Neutrophil (primary cell): ENCODE measurements around the gene SPTBN2.

Experiments
- H3K27ac ChIP-seq: fragments of 200-600 bp; sonication (generic); 2 replicates; pipeline ENCODE4 v1.5.1; 2016; ENCODE audit warnings: mild to moderate bottlenecking, moderate library complexity
- H3K27me3 ChIP-seq: fragments of 200-600 bp; sonication (generic); 2 replicates; pipeline ENCODE4 v1.6.0; 2016; ENCODE audit warnings: mild to moderate bottlenecking
- H3K36me3 ChIP-seq: fragments of 200-600 bp; sonication (generic); 2 replicates; pipeline ENCODE4 v1.5.1; 2017
- H3K4me1 ChIP-seq, 2 experiments: fragments of 200-600 bp in 1 of 2; sonication (generic) in 1 of 2; 1 replicate in 1 of 2; 2 replicates in 1 of 2; pipeline versions ENCODE4 v1.5.1 to v1.6.1; 2013 to 2016; ENCODE audit warnings: low read depth in 1 of 2, low read length in 1 of 2, mild to moderate bottlenecking in 1 of 2, moderate library complexity in 1 of 2; ENCODE audit not compliant: control insufficient read depth in 1 of 2, insufficient read depth in 1 of 2
- H3K4me3 ChIP-seq, 2 experiments: fragments of 200-600 bp in 1 of 2; sonication (generic) in 1 of 2; 1 replicate in 1 of 2; 2 replicates in 1 of 2; pipeline ENCODE4 v1.5.1; 2013 to 2016; ENCODE audit warnings: low read depth in 1 of 2, low read length in 1 of 2, mild to moderate bottlenecking in 1 of 2, moderate library complexity in 1 of 2
- H3K9me3 ChIP-seq: fragments of 200-600 bp; sonication (generic); 2 replicates; pipeline ENCODE4 v1.5.1; 2016
- TF ChIP-seq, protein P1 (sequence below): fragments of 200-600 bp; sonication (generic); IDR thresholded peaks from 2 replicates; pipeline ENCODE4 v1.5.1; 2016; ENCODE audit warnings: antibody characterized with exemption

The SPTBN2 gene

DNA sequence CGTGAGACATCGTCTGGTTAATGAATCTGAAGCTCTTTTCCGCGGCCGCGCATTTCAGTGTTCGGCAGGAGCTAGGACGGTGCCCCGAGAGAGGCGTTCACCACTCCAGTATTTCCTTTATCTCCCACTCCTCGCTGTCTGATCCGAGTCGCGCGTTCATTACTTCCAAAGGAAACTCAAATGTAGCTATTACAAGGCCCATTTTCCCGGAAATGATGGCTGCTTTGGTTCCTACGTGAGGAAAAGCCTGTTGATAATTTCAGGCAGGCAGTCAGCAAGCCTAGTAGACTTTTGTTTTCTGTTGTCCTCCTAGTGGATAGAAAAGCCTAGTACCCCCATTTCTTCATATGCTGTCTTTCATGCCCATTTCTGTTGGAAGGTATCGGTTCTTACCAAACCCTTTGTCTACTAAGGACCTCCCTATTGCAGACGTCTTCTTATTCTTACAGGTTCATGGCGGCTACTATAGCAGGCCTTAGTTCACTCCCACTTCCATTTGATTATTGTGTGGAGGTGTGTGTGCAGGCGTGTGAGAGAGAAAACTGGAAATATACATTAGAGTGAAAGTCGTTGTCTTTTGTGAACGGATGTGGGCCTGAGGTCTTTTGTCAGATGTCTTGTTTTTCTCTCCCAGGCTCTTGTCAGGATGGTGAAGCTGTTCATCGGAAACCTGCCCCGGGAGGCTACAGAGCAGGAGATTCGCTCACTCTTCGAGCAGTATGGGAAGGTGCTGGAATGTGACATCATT, 89.8 kb downstream of the SPTBN2 start:
- peak overlapping the region; percentile 91 for H3K27ac ChIP-seq
- peaks cover 34 to 40% of the 10 kb centered on the region in 2 experiments for H3K4me1 ChIP-seq
- peaks cover 41% of the 10 kb centered on the region for H3K36me3 ChIP-seq
- no peaks in the 10 kb centered on the region for H3K27me3 ChIP-seq
- no peaks in the 10 kb centered on the region for H3K9me3 ChIP-seq
- TF ChIP-seq, protein P1, sequence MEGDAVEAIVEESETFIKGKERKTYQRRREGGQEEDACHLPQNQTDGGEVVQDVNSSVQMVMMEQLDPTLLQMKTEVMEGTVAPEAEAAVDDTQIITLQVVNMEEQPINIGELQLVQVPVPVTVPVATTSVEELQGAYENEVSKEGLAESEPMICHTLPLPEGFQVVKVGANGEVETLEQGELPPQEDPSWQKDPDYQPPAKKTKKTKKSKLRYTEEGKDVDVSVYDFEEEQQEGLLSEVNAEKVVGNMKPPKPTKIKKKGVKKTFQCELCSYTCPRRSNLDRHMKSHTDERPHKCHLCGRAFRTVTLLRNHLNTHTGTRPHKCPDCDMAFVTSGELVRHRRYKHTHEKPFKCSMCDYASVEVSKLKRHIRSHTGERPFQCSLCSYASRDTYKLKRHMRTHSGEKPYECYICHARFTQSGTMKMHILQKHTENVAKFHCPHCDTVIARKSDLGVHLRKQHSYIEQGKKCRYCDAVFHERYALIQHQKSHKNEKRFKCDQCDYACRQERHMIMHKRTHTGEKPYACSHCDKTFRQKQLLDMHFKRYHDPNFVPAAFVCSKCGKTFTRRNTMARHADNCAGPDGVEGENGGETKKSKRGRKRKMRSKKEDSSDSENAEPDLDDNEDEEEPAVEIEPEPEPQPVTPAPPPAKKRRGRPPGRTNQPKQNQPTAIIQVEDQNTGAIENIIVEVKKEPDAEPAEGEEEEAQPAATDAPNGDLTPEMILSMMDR, result no peak
- peak overlapping the region; percentile 86 to 99 for H3K4me3 ChIP-seq

DNA sequence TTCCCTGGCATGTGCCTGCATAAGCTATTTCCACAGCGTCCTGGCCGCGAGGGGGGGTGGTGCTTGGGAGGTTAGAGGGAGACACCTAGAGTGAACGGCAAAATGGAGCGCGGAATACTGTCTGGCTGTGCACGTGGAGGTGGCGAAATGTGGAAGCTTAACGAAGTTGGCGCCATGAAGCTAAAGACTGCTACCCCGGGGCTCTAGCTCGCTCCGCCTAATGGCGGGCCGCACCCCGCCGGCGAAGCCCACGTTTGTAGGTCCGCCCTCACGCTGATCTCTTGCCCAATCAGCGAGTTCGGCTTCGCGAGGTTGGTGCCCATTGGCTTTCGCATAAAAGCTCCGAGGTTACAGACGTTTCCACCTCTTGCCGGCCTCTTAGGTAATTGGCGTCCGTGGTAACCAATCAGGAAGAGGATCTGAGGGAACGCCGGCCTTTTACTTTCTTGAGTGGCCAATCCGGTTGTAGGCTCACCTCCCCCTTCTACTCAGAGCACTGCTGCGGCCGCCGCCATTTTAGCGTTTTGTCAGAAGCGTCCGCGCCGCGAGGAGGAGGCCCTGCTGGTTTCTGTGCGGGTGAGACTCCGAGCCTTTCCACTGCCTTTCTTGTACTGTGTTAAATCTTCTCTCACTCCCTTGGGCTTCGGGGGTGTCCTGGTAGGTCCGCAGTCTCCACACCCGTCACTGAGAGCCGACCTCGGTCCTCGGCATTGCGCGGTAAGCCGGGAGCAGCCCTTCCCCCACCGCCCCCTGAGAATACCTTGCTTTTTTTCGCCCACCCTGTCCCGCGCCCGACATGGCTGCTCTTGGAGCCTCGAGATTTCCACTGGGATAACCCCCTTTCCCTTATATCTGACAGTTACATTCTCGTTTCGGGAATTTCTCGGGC, 90.6 kb downstream of the SPTBN2 start, which contains the start of gene RBM4:
Gene RBM4, plus strand, starts transcription at position 527 of the 889 bp plus-strand sequence. CDS start 1,009 bp downstream, outside the sequence.
- no peaks in the 10 kb centered on the region for H3K27me3 ChIP-seq
- no peaks in the 10 kb centered on the region for H3K9me3 ChIP-seq
- H3K36me3 ChIP-seq, result peaks cover 33% of the 10 kb centered on the region
- H3K4me1 ChIP-seq, result peaks cover 34 to 40% of the 10 kb centered on the region in 2 experiments
- TF ChIP-seq, protein P1, result peak; percentile 52
- H3K27ac ChIP-seq, result peak within 1 kb of the TSS; percentile 91
- H3K4me3 ChIP-seq, result peak within 1 kb of the TSS; percentile 86 to 99

DNA sequence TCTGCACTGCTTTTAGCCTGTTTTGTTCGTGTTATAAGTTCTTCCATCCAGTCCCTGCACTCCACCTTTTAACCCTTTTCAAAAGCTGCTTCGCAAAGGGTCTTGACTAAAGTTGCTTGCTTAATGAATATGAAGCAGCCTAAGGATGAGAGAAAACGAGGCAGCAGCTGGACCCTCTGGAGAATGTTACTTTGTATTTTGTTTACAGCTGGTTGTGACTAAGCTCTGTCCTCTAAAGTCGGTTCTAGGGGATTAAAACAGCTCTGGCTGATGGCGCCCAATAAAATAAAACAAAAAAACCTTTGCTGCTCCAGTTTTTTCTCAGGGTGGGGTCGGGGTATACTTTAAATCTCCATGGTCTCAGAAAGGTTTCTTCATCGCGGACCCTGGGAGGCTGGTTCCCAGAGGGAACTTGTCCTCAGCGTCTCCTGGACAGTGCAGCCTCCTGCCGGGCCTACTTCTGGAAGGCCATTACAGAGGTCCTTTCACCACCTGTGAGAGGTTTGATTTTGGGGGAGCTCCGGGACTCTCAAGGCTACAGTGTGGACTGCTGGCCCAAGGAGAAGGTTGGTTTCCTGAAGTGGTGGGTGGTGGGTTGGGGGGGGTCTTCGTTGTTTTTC, 91.3 kb downstream of the SPTBN2 start:
- TF ChIP-seq, protein P1, result no peak
- H3K27me3 ChIP-seq, result no peaks in the 10 kb centered on the region
- no peaks in the 10 kb centered on the region for H3K9me3 ChIP-seq
- peak overlapping the region; percentile 91 for H3K27ac ChIP-seq
- H3K4me1 ChIP-seq, result peaks cover 34 to 40% of the 10 kb centered on the region in 2 experiments
- peak overlapping the region; percentile 86 to 99 for H3K4me3 ChIP-seq
- H3K36me3 ChIP-seq, result peaks cover 25% of the 10 kb centered on the region

DNA sequence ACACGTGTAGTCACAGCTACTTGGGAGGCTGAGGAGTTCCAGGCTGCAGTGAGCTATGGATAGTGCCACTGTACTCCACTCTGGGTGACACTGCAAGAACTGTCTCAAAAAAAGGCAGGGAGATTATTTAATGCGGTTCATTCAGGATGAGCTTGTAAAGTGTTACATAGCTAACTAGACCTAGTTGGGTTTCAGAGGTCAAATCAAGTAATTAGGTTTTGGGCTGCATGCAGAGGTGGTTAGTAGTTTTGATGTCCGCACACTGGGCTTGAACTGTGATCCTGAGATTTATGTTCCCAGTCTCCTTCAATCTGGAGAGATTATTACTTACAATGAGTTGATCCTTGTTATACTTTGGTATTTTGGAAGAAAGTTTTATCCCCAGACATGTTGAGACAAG, 92.6 kb downstream of the SPTBN2 start:
- Histone ChIP-seq H3K36me3 (peaks cover 15% of the 10 kb centered on the region), H3K4me1 (peaks cover 31 to 34% of the 10 kb centered on the region in 2 experiments), H3K9me3 (no peaks in the 10 kb centered on the region), H3K27me3 (no peaks in the 10 kb centered on the region), H3K27ac (no peak overlapping the region), H3K4me3 (no peak overlapping the region)
- TF ChIP-seq, protein P1, result no peak
